Left lung (tissue), 10 donors: ENCODE measurements around the gene PMS1. TPM values are rescaled to one million over a fixed set of nuclear protein-coding genes. Genes with fewer than 3 reads are reported as not detected.
A peak's percentile ranks its signal among the peaks of the same experiment; 100 is the strongest.

ENCODE experiments used
- ATAC-seq: fragments of 200-7000 bp; cut with Tn5 transposase; one replicate; pipeline ENCODE4 v1.9.1; 2020; ENCODE audit warnings: moderate library complexity
- DNase-seq, 4 donors: peaks; one replicate each; pipeline ENCODE4 v3.0.0-alpha.2; 2013 to 2020
- H3K27ac ChIP-seq, 2 donors: fragments of 200-600 bp; sonication (generic) in 1 of 2; one replicate each; pipeline versions ENCODE4 v1.5.0 to v1.8.0; 2020 to 2021
- H3K27me3 ChIP-seq, 2 donors: fragments of 200-600 bp; sonication (generic) in 1 of 2; one replicate each; pipeline versions ENCODE4 v1.5.0 to v1.8.0; 2020 to 2021
- H3K36me3 ChIP-seq, 2 donors: fragments of 200-600 bp; sonication (generic) in 1 of 2; one replicate each; pipeline versions ENCODE4 v1.5.0 to v1.8.0; 2020 to 2021
- H3K4me1 ChIP-seq, 2 donors: fragments of 200-600 bp; one replicate each; pipeline ENCODE4 v1.8.0; 2021
- H3K4me3 ChIP-seq, 2 donors: fragments of 200-600 bp; sonication (generic) in 1 of 2; one replicate each; pipeline versions ENCODE4 v1.5.0 to v1.8.0; 2020 to 2021; ENCODE audit warnings: mild to moderate bottlenecking in 1 of 2
- H3K9me3 ChIP-seq, 2 donors: fragments of 200-600 bp; sonication (generic) in 1 of 2; one replicate each; pipeline versions ENCODE4 v1.5.0 to v1.8.0; 2020 to 2021
- CTCF ChIP-seq, 2 donors: fragments of 200-600 bp; sonication (generic) in 1 of 2; IDR thresholded peaks; one replicate each; pipeline versions ENCODE4 v1.5.0 to v1.8.0; 2021; ENCODE audit warnings: antibody characterized with exemption in 2 of 2
- intact Hi-C, 2 donors: fragments of 100-400 bp; cut with DNase I; formaldehyde crosslinking; loops; one replicate each; pipeline versions ENCODE4 v1.11.2 to v1.14.2; 2022
- polyA plus RNA-seq, 6 donors: library from polyadenylated mRNA; unstranded; fragments of 120-200 nt; gene quantifications; one replicate each; pipeline ENCODE4 v1.2.1, GENCODE V29; 2013; ENCODE audit not compliant: insufficient read length in 6 of 6
- total RNA-seq, 2 donors: library from RNA; stranded (reverse); fragmentation: NEBNext Ultra II Directional; extraction: Animal tissue kit (Norgen Biotek cat#: 25700); gene quantifications; one replicate each; pipeline ENCODE4 v1.2.1, GENCODE V29; 2021
- donor health status: DM: no; HTN: yes; CAD: no.
- donor health status: DM: no; HTN: no; CAD: no.

PMS1 gene
- total and polyA plus RNA-seq, 8 donors = 25.4 to 51.6 (median 45.1) TPM

GRCh38 chr2:189772212-189772611 is 12.0 kb upstream of the PMS1 start:
- no peak for TF ChIP-seq CTCF (IDR thresholded peaks at IDR 0.05)
- H3K4me1 ChIP-seq = peaks cover 0 to 9% of the 10 kb centered on the region in 2 donors
- H3K27ac ChIP-seq = no peak overlapping the region
- no peak overlapping the region for H3K4me3 ChIP-seq
- ATAC-seq (peak; percentile 53), DNase-seq (no peak)
- H3K27me3 ChIP-seq = no peaks in the 10 kb centered on the region
- intact Hi-C loops = no loop called here
- H3K9me3 ChIP-seq = no peaks in the 10 kb centered on the region
- H3K36me3 ChIP-seq = peaks cover 3 to 93% of the 10 kb centered on the region in 2 donors

- intact Hi-C loops = no loop called here
These were observed 2.0 kb upstream of the PMS1 start for GRCh38 chr2:189782221-189782671.

GRCh38 chr2:189783451-189783926 is 761 bp upstream of the PMS1 start:
- Histone ChIP-seq H3K27ac (peak overlapping the region; percentile 95 to 97), H3K27me3 (no peaks in the 10 kb centered on the region), H3K4me3 (peak overlapping the region; percentile 61 to 79), H3K9me3 (no peaks in the 10 kb centered on the region), H3K36me3 (peaks cover 0 to 30% of the 10 kb centered on the region in 2 donors), H3K4me1 (peaks cover 7 to 49% of the 10 kb centered on the region in 2 donors)
- intact Hi-C loops = no loop called here
- no peak for TF ChIP-seq CTCF (IDR thresholded peaks at IDR 0.05)
- ATAC-seq = peak; percentile 19
- DNase-seq = peak in 1 of 4 donors; percentile 40

More at GRCh38 chr2:189782221-189782671, 2.0 kb upstream of the PMS1 start:
- DNase-seq = no peak
- H3K4me1 ChIP-seq = peaks cover 7 to 49% of the 10 kb centered on the region in 2 donors
- no peaks in the 10 kb centered on the region for H3K9me3 ChIP-seq
- H3K27ac ChIP-seq = peak overlapping the region in 1 of 2 donors; percentile 97
- H3K27me3 ChIP-seq = no peaks in the 10 kb centered on the region
- TF ChIP-seq CTCF (IDR thresholded peaks at IDR 0.05) = no peak
- H3K4me3 ChIP-seq = peak overlapping the region in 1 of 2 donors; percentile 79
- H3K36me3 ChIP-seq = peaks cover 0 to 42% of the 10 kb centered on the region in 2 donors
- no peak for ATAC-seq

DNA sequence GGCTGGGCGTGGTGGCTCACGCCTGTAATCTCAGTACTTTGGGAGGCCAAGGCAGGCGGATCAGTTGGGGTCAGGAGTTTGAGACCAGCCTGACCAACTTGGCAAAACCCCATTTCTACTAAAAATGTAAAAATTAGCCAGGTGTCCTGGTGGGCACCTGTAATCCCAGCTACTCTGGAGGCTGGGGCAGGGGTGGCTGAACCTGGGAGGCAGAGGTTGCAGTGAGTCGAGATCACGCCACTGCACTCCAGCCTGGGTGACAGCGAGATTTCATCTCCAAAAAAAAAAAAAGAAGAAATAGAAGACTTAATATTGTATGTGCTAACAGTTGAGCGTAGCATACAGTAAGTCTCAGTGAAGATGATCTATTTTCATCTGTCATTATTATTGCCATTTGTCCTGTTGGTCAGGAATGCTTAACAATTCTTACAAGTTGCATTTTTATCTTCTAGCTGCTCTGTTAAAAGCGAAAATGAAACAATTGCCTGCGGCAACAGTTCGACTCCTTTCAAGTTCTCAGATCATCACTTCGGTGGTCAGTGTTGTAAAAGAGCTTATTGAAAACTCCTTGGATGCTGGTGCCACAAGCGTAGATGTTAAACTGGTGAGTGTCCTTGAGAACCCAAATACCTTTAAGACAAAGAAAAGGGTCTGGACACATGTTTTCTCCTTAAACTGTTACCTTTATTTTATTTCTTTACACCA is 7.2 kb downstream of the PMS1 start:
- H3K4me1 ChIP-seq = no peaks in the 10 kb centered on the region
- no peak overlapping the region for H3K27ac ChIP-seq
- H3K27me3 ChIP-seq = no peaks in the 10 kb centered on the region
- no peak overlapping the region for H3K4me3 ChIP-seq
- no peaks in the 10 kb centered on the region for H3K9me3 ChIP-seq
- ATAC-seq = no peak
- H3K36me3 ChIP-seq = peaks cover 0 to 36% of the 10 kb centered on the region in 2 donors
- intact Hi-C loops = no loop called here
- DNase-seq = no peak
- no peak for TF ChIP-seq CTCF (IDR thresholded peaks at IDR 0.05)

DNA sequence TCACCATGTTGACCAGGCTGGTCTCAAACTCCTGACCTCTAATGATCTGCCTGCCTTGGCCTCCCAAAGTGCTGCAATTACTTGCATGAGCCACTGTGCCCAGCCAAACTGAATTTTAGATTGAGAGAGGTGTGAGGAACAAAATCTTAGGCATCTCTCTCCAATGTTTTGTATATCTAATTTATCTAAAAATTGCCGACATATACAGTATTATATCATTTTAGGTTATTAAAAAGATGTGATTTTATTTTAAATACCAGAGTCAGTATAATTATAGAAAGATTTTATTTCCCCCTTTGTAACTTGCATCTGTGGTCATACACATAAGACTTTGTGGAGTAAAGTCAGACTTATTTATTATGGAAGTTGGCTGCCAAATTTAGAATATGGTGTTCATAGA is 10.1 kb downstream of the PMS1 start:
- no peak for TF ChIP-seq CTCF (IDR thresholded peaks at IDR 0.05)
- intact Hi-C loops = no loop called here
- H3K36me3 ChIP-seq = peaks cover 0 to 43% of the 10 kb centered on the region in 2 donors
- no peak overlapping the region for H3K4me3 ChIP-seq
- H3K9me3 ChIP-seq = no peaks in the 10 kb centered on the region
- H3K4me1 ChIP-seq = no peaks in the 10 kb centered on the region
- DNase-seq (no peak), ATAC-seq (no peak)
- no peaks in the 10 kb centered on the region for H3K27me3 ChIP-seq
- no peak overlapping the region for H3K27ac ChIP-seq
